Hepatocyte (in vitro differentiated cells): ENCODE measurements around the gene FRAS1.

Source experiments
- EZH2phosphoT487 ChIP-seq: fragments of 200-600 bp; sonication (generic); IDR thresholded peaks from one replicate; pipeline ENCODE4 v1.6.1; 2018; ENCODE audit warnings: antibody characterized with exemption, mild to moderate bottlenecking, low read depth, moderate library complexity; ENCODE audit not compliant: unreplicated experiment, severe bottlenecking
- TF ChIP-seq, protein P1 (sequence below): fragments of 200-600 bp; sonication (generic); IDR thresholded peaks from 2 replicates; pipeline ENCODE4 v1.5.1; 2016; ENCODE audit warnings: antibody characterized with exemption, mild to moderate bottlenecking; ENCODE audit not compliant: poor library complexity

DNA sequence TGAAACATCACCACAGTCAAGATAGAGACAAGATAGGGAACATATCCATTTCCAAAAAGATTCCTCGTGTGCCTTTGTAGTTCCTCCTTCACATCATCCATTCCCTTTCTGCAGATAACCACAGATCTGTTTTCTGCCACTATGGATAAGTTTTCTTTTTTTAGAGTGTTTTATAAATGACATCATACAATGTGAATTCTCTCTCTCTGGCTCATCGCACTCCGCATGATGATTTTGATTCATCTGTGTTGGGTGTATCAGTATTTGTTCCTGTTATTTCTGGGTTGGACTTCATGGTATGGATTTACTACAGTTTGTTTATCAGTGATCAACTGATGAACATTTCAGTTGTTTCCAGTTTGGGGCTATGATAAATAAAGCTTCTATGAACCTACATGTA, 471.2 kb downstream of the FRAS1 start:
- TF ChIP-seq, protein P1, sequence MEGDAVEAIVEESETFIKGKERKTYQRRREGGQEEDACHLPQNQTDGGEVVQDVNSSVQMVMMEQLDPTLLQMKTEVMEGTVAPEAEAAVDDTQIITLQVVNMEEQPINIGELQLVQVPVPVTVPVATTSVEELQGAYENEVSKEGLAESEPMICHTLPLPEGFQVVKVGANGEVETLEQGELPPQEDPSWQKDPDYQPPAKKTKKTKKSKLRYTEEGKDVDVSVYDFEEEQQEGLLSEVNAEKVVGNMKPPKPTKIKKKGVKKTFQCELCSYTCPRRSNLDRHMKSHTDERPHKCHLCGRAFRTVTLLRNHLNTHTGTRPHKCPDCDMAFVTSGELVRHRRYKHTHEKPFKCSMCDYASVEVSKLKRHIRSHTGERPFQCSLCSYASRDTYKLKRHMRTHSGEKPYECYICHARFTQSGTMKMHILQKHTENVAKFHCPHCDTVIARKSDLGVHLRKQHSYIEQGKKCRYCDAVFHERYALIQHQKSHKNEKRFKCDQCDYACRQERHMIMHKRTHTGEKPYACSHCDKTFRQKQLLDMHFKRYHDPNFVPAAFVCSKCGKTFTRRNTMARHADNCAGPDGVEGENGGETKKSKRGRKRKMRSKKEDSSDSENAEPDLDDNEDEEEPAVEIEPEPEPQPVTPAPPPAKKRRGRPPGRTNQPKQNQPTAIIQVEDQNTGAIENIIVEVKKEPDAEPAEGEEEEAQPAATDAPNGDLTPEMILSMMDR = no peak
- TF ChIP-seq EZH2phosphoT487 = no peak
